Subcutaneous abdominal adipose tissue (tissue), 5 donors: ENCODE data around the gene TRMT5.

Experiments
- H3K27ac ChIP-seq: one replicate; pipeline ENCODE4 v1.7.0; 2013; ENCODE audit warnings: low read depth, mild to moderate bottlenecking, inconsistent platforms, low read length, moderate library complexity
- H3K27me3 ChIP-seq, 5 donors: one replicate each; pipeline ENCODE4 v1.7.0; 2013; ENCODE audit warnings: low read length in 5 of 5, inconsistent platforms in 1 of 5; ENCODE audit not compliant: control insufficient read depth in 5 of 5, insufficient read depth in 4 of 5
- H3K36me3 ChIP-seq, 5 donors: one replicate each; pipeline ENCODE4 v1.7.0; 2013; ENCODE audit warnings: low read length in 5 of 5; ENCODE audit not compliant: control insufficient read depth in 5 of 5, insufficient read depth in 5 of 5
- H3K4me1 ChIP-seq, 5 donors: one replicate each; pipeline ENCODE4 v1.7.0; 2013; ENCODE audit warnings: low read length in 5 of 5, mild to moderate bottlenecking in 3 of 5, moderate library complexity in 1 of 5; ENCODE audit not compliant: control insufficient read depth in 5 of 5, insufficient read depth in 5 of 5
- H3K4me3 ChIP-seq, 5 donors: one replicate each; pipeline ENCODE4 v1.7.0; 2013; ENCODE audit warnings: low read length in 5 of 5, low read depth in 1 of 5
- H3K9ac ChIP-seq, 5 donors: one replicate each; pipeline ENCODE4 v1.7.0; 2013; ENCODE audit warnings: low read length in 5 of 5, mild to moderate bottlenecking in 4 of 5, moderate library complexity in 3 of 5
- H3K9me3 ChIP-seq, 5 donors: one replicate each; pipeline ENCODE4 v1.7.0; 2013; ENCODE audit warnings: low read length in 5 of 5; ENCODE audit not compliant: control insufficient read depth in 5 of 5
- donor health status: healthy.
- donor health status: healthy.
- donor health status: healthy.
- donor health status: healthy.
- donor health status: healthy.

The TRMT5 gene

DNA sequence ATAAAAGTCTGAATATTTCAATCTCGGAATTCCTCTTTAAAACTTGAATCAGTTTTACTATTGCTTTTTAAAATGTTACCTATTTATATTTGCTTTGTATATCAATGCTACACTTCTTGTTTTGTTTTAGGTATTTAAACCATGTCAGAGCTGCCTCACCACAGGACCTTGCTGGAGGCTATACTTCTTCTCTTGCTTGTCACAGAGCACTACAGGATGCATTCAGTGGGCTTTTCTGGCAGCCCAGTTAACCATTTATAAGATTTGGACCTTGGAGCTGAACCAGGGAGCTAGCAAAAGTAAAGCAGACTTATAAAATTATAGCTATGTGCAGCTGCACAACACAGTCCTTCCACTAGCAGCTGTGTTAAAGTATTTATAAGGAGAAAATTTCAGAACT is 12.8 kb downstream of the TRMT5 start:
- Histone ChIP-seq H3K4me3 (no peak overlapping the region), H3K9ac (no peak overlapping the region), H3K4me1 (no peaks in the 10 kb centered on the region), H3K36me3 (peaks cover 0 to under 1% (median 0%) of the 10 kb centered on the region in 5 donors), H3K27me3 (no peaks in the 10 kb centered on the region), H3K9me3 (no peaks in the 10 kb centered on the region), H3K27ac (no peak overlapping the region)

DNA sequence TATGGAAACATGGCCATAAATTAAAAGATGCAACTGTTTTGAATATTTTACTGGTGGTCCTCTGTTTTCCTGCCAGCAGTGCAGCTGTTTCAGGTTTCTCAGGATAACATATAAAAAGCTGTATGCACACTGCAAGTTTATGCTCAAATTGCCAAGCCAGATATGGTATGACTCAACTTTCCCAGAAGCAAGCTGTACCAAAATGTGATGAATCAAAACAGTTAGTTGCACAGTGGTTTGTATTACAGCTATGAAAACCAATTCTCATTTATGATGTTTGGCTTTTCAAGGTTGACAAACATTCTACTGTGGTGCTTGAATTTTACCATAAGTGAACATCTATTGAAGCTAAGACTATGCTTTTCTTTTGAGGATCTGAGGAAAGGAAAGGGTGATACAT is 15.5 kb downstream of the TRMT5 start:
- H3K4me1 ChIP-seq: no peaks in the 10 kb centered on the region
- H3K9me3 ChIP-seq: no peaks in the 10 kb centered on the region
- H3K27ac ChIP-seq: no peak overlapping the region
- no peaks in the 10 kb centered on the region for H3K36me3 ChIP-seq
- no peak overlapping the region for H3K4me3 ChIP-seq
- no peaks in the 10 kb centered on the region for H3K27me3 ChIP-seq
- no peak overlapping the region for H3K9ac ChIP-seq

DNA sequence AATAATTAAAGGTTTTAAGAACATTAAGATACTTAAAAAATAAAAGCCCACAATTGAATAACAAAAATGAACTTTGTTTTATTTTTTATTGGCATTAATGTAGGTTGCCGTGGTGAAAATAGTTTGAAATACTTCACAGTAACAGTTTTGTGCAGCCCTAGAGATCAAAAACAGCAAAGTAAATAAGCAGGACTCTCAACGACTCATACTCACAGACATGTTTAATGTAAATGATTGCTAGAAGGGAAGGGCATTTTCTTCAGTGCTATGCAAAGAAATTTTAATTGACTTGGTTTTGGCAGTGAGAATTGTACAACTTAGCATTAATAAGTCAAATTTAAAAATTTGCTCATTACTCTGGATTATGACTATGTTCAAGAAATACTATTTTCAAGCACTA is 16.0 kb downstream of the TRMT5 start:
- no peaks in the 10 kb centered on the region for H3K4me1 ChIP-seq
- no peak overlapping the region for H3K9ac ChIP-seq
- no peak overlapping the region for H3K4me3 ChIP-seq
- peaks cover 0 to 3% (median 0%) of the 10 kb centered on the region in 5 donors for H3K36me3 ChIP-seq
- no peaks in the 10 kb centered on the region for H3K9me3 ChIP-seq
- no peak overlapping the region for H3K27ac ChIP-seq
- H3K27me3 ChIP-seq: no peaks in the 10 kb centered on the region

DNA sequence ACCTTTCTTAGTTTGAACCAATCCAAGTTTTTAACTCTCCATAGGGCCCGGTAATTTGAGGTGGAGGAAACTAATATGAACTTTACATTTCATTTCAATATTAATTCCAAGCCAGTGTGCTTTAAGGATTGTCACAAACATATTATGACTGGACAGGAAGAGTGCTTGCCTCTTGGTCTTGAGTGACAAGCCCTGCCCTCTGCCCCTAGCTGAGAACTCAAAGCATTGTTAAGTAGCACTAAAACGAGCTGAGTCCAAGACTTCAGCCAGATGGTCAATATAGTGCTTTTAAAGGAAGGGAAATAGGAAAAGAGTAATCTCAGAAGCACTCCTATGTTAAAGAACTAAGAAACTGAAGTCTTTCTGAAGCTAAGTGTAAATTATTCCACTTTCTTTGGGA is 17.1 kb downstream of the TRMT5 start:
- Histone ChIP-seq H3K4me1 (no peaks in the 10 kb centered on the region), H3K27ac (no peak overlapping the region), H3K9ac (no peak overlapping the region), H3K27me3 (no peaks in the 10 kb centered on the region), H3K9me3 (peaks cover 4 to 8% (median 6%) of the 10 kb centered on the region in 5 donors), H3K36me3 (peaks cover 0 to 6% (median 0%) of the 10 kb centered on the region in 5 donors), H3K4me3 (no peak overlapping the region)

DNA sequence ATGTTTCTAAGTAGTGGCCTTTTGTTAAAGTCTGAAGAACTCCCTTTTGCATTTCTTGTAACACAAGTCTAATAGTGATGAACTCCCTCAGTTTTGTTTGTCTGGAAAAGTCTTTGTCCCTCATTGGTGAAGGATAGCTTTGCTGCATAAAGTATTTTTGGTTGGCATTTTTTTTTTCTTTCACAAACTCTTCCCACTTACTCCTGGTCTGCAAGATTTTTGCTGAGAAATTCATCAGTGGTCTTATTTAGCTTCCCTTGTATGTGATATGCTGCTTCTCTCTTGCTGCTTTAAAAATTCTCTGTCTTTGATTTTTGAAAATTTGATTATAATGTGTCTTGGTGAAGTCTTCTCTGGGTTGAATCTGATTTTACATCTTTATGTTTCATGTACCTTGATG is 22.7 kb downstream of the TRMT5 start:
- H3K27me3 ChIP-seq: no peaks in the 10 kb centered on the region

GRCh38 chr14:60956632-60957031 is 24.2 kb downstream of the TRMT5 start:
- Histone ChIP-seq H3K4me3 (no peak overlapping the region), H3K36me3 (peaks cover 0 to 7% (median 0%) of the 10 kb centered on the region in 5 donors), H3K9ac (no peak overlapping the region), H3K9me3 (peaks cover 16 to 38% (median 23%) of the 10 kb centered on the region in 5 donors), H3K27ac (no peak overlapping the region), H3K4me1 (no peaks in the 10 kb centered on the region), H3K27me3 (no peaks in the 10 kb centered on the region)

More for the DNA sequence above, 22.7 kb downstream of the TRMT5 start:
- Histone ChIP-seq H3K9ac (no peak overlapping the region), H3K36me3 (peaks cover 0 to 7% (median 0%) of the 10 kb centered on the region in 5 donors), H3K4me3 (peak overlapping the region in 1 of 5 donors; percentile 15), H3K4me1 (no peaks in the 10 kb centered on the region), H3K9me3 (peaks cover 16 to 38% (median 23%) of the 10 kb centered on the region in 5 donors), H3K27ac (no peak overlapping the region)

DNA sequence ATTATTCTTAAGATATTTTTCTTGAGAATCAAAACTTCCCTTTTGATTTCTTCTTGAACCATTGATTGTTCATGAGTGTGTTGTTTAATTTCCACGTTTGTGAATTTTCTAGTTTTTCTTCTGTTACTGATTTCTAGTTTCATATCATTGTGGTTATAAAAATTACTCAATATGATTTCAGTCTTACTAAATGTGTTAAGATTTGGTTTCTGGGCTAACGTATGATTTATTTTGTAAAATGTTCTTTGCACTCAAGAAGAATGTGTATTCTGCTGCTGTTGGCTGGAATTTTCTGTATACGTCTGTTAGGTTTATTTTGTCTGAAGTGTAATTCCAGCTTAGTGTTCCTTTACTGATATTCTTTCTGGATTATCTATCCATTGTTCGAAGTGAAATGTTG is 24.7 kb downstream of the TRMT5 start:
- H3K27ac ChIP-seq: no peak overlapping the region
- peaks cover 0 to 7% (median 0%) of the 10 kb centered on the region in 5 donors for H3K36me3 ChIP-seq
- H3K27me3 ChIP-seq: no peaks in the 10 kb centered on the region
- no peaks in the 10 kb centered on the region for H3K4me1 ChIP-seq
- H3K9ac ChIP-seq: no peak overlapping the region
- peaks cover 16 to 38% (median 23%) of the 10 kb centered on the region in 5 donors for H3K9me3 ChIP-seq
- no peak overlapping the region for H3K4me3 ChIP-seq

DNA sequence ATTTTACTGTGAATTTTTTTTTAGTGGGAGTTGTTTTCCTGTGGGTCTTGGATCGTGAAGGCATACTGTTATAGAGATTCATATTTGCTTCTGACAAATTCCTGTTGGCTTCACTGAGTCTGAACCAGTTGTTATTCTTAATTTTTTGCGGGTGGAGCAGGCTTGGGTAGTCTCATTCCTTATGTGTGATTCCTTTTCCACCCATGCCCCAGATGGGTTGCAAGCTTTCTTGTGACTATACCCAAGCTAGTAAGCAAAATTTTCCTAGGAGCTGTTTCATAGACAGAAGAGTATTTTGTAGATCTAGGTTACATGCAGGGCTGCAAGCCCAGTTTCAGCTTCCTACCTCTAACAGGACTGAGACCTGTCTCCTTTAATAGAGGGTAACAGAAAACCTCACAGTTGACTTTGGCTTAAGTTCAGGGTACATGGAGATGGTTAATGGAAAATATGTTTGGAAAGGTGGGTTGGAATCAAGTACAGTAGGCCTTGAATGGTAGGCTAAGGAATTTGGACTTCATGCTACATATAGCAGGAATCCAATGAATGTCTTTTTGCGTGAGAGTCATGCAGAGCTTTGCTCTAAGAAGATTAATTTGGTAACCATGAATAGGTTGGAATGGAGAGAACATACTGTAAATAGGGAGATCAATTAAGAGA is 29.0 kb downstream of the TRMT5 start:
- Histone ChIP-seq H3K27ac (no peak overlapping the region), H3K4me1 (peaks cover 0 to 2% (median 0%) of the 10 kb centered on the region in 5 donors), H3K36me3 (peaks cover 0 to 2% (median 0%) of the 10 kb centered on the region in 5 donors), H3K4me3 (no peak overlapping the region), H3K9me3 (peaks cover 2 to 15% (median 5%) of the 10 kb centered on the region in 5 donors), H3K9ac (no peak overlapping the region), H3K27me3 (no peaks in the 10 kb centered on the region)

GRCh38 chr14:60946773-60947172 is 34.1 kb downstream of the TRMT5 start:
- H3K36me3 ChIP-seq: no peaks in the 10 kb centered on the region
- no peaks in the 10 kb centered on the region for H3K9me3 ChIP-seq
- no peaks in the 10 kb centered on the region for H3K27me3 ChIP-seq
- no peak overlapping the region for H3K9ac ChIP-seq
- H3K4me1 ChIP-seq: peaks cover 0 to 2% (median 0%) of the 10 kb centered on the region in 5 donors
- H3K4me3 ChIP-seq: no peak overlapping the region
- H3K27ac ChIP-seq: no peak overlapping the region

DNA sequence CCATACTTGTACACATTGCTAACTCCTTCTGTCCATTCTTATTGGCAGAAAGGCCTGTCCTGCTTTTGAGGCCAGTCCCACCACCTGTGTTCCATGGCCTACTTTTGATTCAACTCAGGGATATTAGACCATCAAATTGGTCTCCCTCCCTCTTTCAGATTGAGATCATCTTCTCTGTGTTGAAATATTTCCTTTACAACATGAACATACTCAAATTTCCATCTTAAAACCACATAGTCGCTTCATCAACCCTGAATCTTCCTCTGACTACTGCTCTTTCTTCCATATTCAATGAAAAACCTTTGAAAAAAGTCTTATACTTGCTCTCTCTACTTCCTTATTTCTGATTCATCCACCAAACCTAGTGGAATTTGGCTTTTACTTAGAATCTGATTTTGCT is 34.9 kb downstream of the TRMT5 start:
- Histone ChIP-seq H3K9ac (no peak overlapping the region), H3K27me3 (no peaks in the 10 kb centered on the region), H3K9me3 (no peaks in the 10 kb centered on the region), H3K4me1 (peaks cover 0 to 2% (median 0%) of the 10 kb centered on the region in 5 donors), H3K4me3 (no peak overlapping the region), H3K27ac (no peak overlapping the region), H3K36me3 (no peaks in the 10 kb centered on the region)
